GM04504 (cell line): ENCODE measurements around the gene SLC4A2.
A peak's percentile ranks its signal among the peaks of the same experiment; 100 is the strongest.

Experiments
- DNase-seq: peaks from one replicate; pipeline ENCODE4 v3.0.0-alpha.2; 2012; ENCODE audit warnings: low read depth

SLC4A2 gene

DNA sequence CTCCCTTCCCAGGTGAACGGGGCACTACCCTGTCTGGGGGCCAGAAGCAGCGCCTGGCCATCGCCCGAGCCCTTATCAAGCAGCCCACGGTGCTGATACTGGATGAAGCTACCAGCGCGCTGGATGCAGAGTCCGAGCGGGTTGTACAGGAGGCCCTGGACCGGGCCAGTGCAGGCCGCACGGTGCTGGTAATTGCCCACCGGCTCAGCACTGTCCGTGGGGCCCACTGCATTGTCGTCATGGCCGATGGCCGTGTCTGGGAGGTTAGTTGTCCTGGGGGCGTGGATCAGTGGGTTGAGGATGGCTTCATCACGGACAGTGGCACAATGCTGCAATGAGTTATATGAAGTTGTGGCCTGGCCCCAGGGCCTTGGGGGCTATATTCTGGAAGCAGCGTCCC, 15.4 kb upstream of the SLC4A2 start:
- DNase-seq, result no peak

DNA sequence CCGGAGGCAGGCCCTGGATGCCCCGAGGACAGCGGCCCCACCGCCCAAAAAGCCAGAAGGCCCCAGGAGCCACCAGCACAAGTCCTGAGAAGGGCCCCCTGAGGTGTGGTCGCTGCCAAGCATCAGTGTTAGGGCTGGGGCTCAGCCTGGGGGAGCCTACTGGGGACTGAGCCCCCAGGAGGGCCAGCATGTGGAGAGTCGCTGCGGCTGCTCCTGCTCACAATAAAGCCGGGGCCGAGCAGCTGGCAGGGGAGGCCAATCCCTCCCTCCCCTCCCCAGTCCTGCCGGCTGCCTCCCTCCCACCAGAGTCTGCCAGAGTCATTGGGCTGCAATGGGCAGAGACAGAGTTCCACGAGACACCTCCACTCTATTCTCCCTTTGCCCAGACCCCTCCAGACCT, 14.1 kb upstream of the SLC4A2 start:
- no peak for DNase-seq

DNA sequence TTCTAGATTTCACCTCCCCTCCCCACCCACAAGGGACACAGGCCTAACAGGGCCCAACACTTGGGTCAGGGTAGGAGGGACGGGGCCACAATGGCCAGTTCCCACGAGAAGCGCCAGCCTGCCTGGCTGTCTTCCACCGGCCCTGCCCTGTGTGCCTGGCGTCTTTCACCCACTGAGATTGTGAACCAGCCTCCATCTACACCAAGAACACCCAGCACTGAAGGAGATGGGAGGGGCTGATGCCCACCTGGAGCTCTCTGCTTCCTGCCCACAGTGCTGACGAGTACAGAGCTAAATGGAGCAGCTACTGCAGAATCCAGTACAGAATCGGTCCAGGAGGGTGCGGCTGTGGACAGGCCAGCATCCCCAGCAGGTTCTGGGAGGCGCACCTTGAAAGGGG, 13.4 kb upstream of the SLC4A2 start:
- DNase-seq, result no peak

DNA sequence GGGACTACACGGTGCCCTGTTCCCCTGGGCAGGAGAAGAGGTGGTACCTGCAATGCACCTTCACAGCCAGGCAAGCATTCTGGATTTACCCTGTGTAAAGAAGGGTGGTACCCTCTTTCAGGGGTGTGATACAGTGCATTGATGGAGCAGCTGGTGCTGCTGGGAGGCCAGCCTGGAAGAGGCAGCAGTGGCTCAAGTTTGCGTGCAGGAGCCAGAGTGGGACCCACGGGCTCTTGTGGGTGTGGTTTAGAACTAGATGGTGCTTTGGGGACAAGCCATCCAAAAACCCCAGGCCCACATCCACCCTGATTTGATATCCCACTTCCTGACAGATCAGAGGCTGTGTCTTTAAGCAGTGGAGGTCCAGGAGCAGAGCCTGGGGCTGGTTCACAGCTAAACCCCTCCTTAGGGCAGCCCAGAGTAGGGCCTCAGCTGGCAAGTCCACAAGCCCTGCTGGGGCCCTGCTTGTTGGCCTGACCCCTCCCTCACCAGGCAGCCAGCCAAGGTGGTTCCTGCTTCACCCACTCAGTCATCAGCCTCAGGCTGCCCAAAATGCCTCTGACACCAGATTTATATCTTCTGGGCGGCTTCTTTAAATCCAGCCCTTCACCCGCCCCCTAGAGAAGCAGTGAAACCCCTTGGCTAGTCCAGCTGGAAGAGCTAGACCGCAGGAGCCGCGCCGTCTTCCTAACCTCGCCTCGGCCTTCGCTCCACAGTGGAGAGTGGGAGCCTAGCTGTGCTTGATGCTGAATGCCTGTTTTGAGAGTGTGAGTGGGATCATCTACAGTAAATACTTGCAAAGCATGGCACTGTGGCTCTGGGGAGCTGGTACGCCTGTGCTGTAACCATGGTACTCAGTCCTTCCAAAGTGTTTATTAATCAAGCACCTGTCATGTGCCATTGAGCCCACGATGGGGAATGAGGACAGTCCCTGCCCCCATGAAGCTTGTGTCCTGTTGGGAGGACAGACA, 12.5 kb upstream of the SLC4A2 start:
- DNase-seq, result no peak

DNA sequence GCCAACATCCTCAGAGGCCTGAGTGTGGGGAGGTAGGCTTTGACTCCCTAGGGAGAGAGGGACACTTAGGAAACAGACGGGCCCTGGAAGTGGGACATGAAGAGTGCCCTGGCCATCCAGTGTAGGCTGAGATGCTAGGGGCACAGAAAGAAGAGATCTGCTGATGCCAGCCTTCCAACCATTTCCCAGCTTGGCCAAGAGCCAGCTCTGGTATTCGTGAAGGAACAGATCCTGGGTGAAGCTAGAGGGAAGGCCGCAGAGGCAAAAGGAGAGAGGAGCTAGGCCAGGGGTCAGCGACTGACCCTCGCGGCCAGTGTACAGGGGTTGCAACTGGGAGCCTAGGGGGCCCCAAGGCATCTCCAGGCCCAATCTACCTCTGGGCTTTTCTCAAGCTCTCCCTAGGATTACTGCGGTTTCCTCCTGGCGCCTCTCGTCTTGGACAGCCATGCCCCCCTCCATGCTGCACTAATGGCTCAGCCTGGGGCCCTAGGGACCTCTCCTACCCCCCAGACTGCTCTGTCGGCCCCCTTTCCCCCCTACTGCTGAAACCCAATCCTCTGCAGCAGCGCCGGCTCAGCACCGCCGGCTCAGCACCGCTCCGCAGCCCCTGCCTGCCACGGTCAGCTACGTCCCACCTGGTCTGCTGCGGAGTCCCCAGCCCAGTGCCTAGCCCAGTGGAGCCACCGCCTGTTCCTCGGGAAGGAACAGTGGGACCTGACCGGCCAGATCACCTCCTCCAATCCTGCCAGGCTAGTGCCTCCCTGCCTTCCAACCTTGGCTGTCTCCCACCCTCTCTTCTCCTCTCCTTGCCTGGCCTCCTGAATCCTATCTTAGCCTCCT, 11.2 kb upstream of the SLC4A2 start, which contains the start of gene ASIC3:
Gene ASIC3, plus strand, starts transcription at position 556 of the 840 bp plus-strand sequence. CDS start 355 bp downstream, outside the sequence.
- no peak for DNase-seq

DNA sequence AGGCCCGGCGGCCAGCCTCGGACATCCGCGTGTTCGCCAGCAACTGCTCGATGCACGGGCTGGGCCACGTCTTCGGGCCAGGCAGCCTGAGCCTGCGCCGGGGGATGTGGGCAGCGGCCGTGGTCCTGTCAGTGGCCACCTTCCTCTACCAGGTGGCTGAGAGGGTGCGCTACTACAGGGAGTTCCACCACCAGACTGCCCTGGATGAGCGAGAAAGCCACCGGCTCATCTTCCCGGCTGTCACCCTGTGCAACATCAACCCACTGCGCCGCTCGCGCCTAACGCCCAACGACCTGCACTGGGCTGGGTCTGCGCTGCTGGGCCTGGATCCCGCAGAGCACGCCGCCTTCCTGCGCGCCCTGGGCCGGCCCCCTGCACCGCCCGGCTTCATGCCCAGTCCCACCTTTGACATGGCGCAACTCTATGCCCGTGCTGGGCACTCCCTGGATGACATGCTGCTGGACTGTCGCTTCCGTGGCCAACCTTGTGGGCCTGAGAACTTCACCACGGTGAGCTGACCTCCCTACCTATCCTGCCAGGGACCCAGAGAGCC, 10.4 kb upstream of the SLC4A2 start:
- no peak for DNase-seq

DNA sequence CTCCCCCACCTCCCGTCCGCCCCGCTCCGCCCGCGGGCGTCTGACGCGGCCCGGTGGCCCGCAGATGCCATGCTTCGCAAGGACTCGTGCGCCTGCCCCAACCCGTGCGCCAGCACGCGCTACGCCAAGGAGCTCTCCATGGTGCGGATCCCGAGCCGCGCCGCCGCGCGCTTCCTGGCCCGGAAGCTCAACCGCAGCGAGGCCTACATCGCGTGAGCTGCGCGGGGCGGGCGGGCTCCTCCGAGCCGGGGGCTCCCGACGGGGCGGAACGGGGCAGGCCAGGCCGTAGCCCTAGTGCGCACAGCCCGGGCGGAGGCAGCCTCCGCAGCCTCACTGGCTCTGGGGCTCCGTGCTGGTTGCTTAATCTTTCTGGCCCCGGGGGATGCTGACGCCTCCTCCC, 8.3 kb upstream of the SLC4A2 start:
- no peak for DNase-seq

DNA sequence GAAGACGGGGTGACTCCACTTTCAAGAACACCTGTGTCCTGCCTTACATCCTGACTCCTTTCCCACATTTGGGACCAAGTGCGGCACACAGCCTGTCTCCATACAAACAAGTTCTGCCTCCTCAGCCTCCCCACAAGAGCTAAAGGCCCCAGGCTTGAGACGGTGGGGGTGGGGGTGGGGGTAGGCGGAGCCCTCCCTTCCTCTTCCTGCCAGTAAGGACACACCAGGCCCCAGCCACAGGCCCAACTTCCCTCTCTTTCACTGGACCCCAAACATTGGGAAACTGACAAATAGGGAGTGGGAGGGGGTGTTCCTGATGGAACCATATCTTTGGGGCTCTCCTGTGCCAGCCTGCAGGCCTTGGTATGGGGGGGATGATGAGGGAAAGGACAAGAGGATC, 6.3 kb upstream of the SLC4A2 start:
- no peak for DNase-seq

DNA sequence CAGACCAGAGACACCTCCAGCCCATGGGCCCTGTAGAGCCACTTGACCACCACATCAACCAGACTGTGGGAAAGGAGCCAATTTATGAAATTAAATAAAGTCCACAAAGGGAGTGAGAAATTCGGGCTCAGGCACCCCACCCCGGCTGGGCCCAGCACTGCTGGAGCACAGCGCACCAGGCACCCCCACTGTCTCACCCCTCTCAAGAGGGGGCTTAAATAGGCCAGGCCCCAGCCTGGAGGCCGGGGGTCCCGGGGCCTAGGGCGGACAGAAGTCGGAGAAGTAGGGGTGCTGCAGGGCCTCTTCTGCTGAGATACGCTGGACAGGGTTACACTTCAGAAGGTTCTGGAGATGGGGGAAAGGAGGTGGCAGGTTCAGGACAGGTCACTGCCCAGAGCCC, 5.6 kb upstream of the SLC4A2 start:
- DNase-seq, result no peak

DNA sequence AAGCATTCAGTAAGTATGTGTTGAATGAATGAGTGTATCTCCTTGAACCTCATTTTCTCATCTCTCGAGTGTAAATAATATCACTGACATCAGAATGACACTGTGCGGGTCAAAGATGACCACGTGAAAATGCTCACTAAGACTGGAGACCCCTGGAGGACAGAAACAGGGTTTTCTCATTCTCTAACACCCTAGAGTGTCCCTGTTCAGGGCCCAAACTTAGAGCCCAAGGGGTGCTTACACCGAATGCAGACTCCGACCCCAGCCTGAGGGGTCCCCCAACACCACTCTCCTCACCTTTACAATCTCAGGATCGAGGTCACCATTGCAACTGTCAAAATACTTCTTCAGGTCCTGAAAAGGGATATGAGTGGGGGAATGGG, 3.1 kb upstream of the SLC4A2 start:
- no peak for DNase-seq

DNA sequence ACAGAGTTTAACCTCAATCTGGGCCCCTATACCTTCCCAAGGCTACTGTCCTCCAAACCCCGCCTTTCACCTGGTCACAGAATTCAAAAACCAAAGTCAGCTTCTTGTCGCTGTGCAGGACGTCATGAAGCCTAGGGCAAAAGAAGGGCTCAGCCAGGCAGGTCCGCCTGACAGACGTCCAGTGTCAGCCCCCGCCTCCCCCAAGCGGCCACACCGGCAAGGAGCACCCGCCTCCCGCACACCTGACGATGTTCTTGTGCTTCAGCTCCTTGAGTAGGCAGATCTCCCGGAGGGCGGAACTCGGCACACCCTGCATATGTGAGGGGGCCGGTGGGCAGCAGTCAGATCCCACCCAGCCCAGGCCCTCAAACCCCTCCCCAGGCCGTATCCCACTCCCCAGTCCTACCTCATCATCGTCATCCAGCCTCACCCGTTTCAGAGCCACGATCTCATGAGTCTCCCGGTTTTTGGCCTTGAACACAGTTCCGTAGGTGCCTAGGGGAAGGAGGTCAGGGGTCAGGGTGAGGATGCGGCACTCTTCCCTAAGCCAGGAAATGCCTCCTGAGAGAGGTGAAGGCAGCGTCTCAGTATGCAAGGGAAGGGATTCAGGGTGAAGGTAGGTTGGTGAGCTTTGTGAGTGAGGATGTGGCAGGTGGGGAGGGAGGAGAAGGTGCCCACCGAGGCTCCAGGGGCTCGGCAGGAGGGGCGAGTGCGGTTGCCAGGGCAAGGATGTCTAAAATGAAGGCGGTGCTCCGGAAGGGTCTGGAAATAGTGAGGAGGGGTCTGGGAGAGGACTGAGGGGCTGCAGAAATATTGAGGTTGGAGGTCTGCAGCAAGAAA, 2.5 kb upstream of the SLC4A2 start:
- no peak for DNase-seq

DNA sequence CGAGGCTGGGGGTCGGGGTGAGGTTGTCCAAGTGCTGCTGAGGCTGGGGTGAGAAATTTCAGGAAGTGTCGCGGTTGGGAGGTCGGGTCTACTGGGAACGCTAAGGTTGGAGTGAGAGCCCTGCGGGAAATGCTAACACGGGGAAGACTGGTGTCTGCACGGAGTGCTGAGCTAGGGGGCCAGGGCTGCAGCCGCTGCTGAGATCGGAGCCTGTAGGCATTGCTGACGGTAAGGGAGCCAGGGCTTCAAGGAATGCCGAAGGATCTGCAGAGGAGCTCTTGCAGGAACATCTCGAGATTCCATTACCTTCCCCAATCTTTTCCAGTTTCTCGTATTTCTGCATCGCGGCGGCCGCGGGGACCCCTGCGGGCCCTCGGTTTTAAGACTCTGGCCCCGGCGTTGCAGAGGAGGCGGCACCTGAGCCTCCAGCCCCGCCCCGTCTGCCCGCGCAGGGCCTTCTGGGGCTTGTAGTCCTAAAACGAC, 1.8 kb upstream of the SLC4A2 start, which contains the start of gene CDK5:
Gene CDK5, minus strand, starts transcription at position 392 of the 483 bp plus-strand sequence. Its CDS starts 49 bp downstream, at position 343.
- no peak for DNase-seq

DNA sequence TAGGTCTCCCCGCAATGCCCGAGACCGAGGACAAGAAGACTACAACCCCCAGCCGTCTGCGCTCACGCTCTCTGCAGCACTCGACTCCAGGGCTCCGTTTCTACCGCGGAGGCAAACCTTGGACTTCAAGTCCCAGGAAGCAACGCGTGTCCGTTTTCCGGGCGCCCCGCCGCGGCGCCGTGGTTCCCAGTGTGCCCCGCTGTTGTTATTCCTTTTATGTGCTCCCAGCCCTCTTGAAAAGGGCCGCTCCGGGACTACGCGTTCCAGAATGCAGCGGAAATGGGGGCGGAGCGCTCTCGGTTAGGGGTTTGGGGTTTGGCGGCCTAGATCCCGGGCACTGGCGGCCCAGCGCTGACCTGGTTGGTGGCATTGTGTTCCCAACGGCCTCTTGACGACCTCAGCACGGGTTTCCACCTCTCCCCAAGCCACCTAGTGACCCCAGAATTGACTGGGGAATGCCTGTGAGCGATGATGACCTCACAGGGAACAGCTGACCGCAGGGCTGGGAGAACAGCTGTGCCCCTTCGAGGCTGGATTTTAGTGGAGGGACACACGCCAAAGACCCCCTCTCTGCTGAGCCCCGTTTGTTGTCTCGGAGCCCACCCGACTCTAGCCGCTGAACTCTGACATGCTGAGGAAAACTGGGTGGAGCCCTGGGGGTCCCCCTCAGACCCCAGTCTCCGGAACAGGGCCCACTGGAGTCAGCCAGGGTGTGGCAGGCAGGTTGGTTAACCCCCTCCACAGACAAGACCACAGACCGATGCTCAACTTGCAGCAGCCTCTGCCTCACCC, 1.2 kb upstream of the SLC4A2 start:
- peak; percentile 100 for DNase-seq

DNA sequence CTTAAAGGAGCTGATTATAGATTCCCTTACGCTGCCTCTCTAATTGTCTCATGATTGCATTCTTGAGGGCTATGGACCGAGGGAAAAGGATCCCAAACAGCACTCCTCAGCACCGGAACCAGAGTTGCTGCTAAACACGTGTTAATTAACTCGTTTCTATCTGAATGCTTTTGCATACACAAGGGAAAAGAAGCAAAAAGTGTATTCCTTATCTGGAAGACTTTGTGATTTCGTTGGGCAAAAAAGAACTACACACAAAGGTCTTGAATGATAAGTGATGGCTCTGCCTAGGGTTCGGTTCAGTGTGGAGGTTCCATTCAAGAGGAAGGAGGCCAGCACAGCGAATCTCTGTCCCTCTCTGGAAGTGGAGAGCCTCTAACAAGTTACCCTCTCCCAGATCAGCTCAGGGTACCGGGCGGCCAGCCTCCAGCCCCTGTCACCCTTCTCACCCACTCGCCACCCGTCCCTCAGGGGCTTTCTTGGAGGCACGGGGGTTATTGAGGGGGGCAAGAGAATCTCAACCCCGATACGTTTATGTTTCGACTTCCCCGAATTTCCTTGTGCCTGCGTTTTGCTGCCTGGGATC, 515 bp upstream of the SLC4A2 start:
- DNase-seq, result no peak

DNA sequence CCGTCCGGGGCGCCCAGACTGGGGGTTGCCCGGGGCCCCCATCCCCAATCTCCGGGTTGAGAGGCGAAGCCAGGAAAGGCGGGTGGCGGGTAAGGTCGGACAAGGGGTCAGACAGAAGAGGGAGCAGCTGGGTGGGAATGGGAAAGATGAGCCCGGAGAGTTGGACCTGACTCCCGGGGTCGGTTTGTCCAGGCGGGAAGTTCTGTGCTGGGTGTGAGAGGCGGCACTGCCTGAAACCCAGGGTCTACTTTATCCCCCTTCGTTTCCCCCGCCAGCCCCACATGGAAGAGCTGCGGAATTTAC, 675 bp downstream of the SLC4A2 start:
- DNase-seq, result no peak

DNA sequence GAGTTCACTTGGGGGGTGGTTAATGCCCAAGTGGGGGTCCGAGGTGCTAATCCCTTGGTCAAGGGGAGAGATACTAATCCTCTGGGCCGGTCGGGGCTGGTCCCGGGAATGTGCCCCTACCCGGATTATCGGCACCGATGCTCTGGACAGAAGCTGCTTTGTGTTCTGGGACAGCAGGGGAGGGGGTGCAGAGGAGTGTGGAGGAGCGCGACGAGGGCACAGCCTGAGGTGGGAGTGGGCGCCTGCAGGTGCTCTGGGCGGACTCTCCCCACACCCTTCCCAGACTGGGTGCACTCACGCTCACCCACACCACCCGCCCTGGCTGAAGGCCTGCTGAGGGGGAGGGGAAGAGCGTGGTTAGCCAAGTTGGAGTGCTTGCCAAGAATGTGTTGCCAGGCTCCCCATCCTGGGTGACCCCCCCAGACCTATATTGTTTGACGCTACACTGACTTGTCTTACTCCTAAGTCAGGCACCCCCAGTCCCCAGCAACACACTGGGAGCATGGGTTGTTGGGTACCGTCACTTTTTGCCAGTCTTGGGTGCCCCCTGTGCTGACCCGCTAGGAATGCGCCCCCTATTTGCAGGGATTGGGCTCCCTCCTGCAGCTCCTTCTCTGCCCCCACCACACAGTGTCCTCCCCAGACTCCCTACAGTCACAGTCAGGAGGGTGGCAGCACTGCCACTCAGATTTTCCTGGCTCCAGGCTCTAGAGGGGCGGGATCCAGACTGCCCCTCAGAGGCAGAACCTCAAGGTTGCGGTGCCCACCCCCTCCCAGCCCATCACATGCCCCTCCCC, 1.2 kb downstream of the SLC4A2 start:
- no peak for DNase-seq

DNA sequence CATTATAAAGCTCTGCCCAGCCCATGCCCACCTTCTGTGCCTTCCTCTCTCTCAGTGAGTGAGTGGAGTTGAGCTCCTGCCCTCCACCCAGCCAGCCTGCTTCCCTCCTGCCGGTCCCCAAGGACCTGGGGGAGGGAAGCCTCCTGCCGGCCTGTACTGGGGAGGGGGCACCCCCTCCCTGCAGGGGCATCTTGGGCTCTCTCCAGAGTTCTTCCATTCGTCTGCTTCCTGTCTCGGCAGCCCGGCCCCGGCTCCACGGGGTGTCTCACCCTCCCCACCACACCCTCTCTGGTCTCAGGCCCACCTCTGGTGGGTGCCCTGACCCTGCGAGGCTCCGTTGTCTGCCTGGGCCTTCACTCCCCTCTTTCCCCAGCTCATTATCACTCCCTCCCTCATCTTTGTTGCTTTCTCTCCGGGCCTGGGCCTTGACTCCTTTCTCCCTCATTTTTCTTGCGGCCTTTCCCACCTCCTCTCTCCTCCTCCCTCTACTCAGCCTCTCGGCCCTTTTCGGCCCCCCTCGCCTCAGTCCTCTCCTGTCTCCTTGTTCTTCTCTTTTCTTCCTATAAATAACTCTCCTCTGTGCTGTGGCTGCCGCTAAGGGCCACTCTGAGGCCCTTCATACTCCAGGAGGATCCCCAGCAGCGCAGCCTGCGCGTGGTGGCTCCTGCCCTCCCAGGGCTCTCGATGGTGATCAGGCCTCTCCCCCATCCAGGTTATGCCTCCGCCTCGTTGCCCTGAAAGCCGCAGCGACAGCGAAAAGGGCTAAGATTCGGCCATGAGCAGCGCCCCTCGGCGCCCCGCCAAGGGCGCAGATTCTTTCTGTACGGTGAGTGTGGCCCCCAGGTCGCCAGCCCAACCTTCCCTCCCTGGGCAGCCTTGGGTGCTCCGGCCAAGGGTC, 2.1 kb downstream of the SLC4A2 start:
- DNase-seq, result no peak

DNA sequence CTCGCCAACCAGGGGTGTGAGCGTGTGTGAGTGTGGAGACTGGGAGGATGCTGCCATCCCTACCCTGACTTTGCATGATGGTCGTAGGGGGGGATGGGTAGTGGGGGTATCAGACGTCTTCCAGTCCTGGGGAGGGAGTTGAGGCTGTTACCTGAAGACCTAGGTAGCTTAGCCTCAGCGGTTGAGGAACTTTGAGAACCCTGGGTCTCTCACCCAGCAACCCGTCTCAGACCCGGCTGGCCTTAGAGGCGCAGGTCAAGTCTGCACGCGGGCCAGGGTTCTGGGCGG, 2.7 kb downstream of the SLC4A2 start:
- no peak for DNase-seq
